ENCODE data around the gene ETS1. TPM values are rescaled to one million over a fixed set of nuclear protein-coding genes. Genes with fewer than 3 reads are reported as not detected.

ETS1 gene
- total and polyA plus RNA-seq, 10 donors: 58.1 to 455 (median 352) TPM

- 86 to 96% (median 91%) methylated on average over 11 of the region's 11 CpGs for WGBS, 5 donors
- Histone ChIP-seq H3K9me3 (no peaks in the 10 kb centered on the region), H3K4me3 (no peak overlapping the region), H3K4me1 (peaks cover 22 to 84% (median 46%) of the 10 kb centered on the region in 6 donors), H3K36me3 (no peaks in the 10 kb centered on the region), H3K27me3 (replicated peaks in 1 of 7) (no peaks in the 10 kb centered on the region), H3K27ac (no peak overlapping the region)
- DNase-seq: no peak
- TF ChIP-seq CTCF (IDR thresholded peaks at IDR 0.05 in 8 of 11, conservative IDR thresholded peaks at IDR 0.05 in 3 of 11): no peak
- TF ChIP-seq POLR2A (IDR thresholded peaks at IDR 0.05): no peak
- no peak for TF ChIP-seq POLR2AphosphoS5 (IDR thresholded peaks at IDR 0.05)
- intact Hi-C loops (cut with DNase I; ENCODE audit: low total_unique reads): no loop called here
These were observed 27.7 kb upstream of the ETS1 start for GRCh38 chr11:128615076-128615475.

GRCh38 chr11:128614026-128614425 is 26.7 kb upstream of the ETS1 start:
- intact Hi-C loops (cut with DNase I; ENCODE audit: low total_unique reads): no loop called here
- WGBS, 5 donors: 67 to 91% (median 83%) methylated on average over 6 of the region's 6 CpGs
- TF ChIP-seq POLR2AphosphoS5 (IDR thresholded peaks at IDR 0.05) (no peak), CTCF (IDR thresholded peaks at IDR 0.05 in 8 of 11, conservative IDR thresholded peaks at IDR 0.05 in 3 of 11) (no peak), POLR2A (IDR thresholded peaks at IDR 0.05) (no peak)
- DNase-seq: no peak
- H3K27ac ChIP-seq: peak overlapping the region in 3 of 8 donors; percentile 30 to 88 (median 80)
- H3K9me3 ChIP-seq: no peaks in the 10 kb centered on the region
- no peak overlapping the region for H3K4me3 ChIP-seq
- no peaks in the 10 kb centered on the region for H3K36me3 ChIP-seq
- H3K4me1 ChIP-seq: peaks cover 29 to 84% (median 49%) of the 10 kb centered on the region in 6 donors
- H3K27me3 ChIP-seq (replicated peaks in 1 of 7): no peaks in the 10 kb centered on the region

GRCh38 chr11:128613300-128613995 is 26.1 kb upstream of the ETS1 start:
- Histone ChIP-seq H3K27me3 (replicated peaks in 1 of 7) (no peaks in the 10 kb centered on the region), H3K4me1 (peaks cover 29 to 84% (median 55%) of the 10 kb centered on the region in 6 donors), H3K4me3 (no peak overlapping the region), H3K9me3 (no peaks in the 10 kb centered on the region), H3K27ac (peak overlapping the region in 5 of 8 donors; percentile 22 to 88 (median 34)), H3K36me3 (no peaks in the 10 kb centered on the region)
- TF ChIP-seq CTCF (IDR thresholded peaks at IDR 0.05 in 8 of 11, conservative IDR thresholded peaks at IDR 0.05 in 3 of 11) (no peak), POLR2A (IDR thresholded peaks at IDR 0.05) (no peak), POLR2AphosphoS5 (IDR thresholded peaks at IDR 0.05) (no peak)
- intact Hi-C loops (cut with DNase I; ENCODE audit: low total_unique reads): no loop called here
- 47 to 73% (median 55%) methylated on average over 7 to 8 of the region's 8 CpGs for WGBS, 5 donors
- peak; percentile 74 for DNase-seq

DNA sequence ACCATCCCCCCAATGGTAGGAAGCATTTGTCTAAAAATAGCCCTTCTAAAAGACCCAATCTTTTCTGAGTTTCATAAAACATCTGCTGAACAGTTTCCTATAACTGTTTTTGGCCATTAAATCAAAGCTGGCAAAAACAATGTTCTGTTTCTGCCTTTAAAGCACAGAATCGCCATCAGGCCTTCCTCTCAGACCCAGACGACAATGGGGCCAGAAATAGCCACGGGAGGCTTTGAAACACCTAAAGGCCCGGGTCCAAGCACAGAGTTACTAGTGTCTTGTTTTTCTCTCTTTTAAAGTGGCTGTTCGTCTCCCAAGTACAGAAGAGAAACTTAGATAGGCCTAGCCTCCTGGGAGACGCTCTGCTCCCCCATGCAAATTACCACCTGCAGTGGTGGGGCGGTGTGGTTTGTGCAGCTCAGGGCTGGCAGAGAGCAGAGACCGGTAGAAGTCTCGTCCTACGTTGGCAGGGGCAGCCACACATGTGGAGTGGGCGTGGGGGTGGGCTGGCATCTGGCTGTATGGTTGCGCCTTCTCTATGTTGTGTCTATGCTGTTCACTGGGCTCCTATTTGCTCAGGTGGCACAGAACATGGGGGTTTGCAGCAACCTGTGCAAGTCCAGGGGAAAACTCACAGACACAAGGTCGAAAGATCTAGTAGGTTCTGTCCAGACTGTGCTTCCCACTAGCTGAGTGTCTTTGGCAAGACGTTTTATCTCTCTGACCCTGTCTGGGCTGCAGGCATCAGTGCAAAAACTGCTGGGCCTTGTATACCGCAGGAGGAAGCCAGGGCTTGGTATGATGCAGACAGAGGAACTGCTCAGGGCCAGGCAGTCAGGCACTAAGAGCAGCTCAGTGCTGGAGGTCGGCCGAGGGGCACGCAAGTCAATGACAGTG is 23.6 kb upstream of the ETS1 start:
- peak overlapping the region; percentile 53 to 88 (median 82) for H3K27ac ChIP-seq
- H3K27me3 ChIP-seq (replicated peaks in 1 of 7): no peaks in the 10 kb centered on the region
- H3K9me3 ChIP-seq: no peaks in the 10 kb centered on the region
- no peaks in the 10 kb centered on the region for H3K36me3 ChIP-seq
- H3K4me3 ChIP-seq: peak overlapping the region in 1 of 8 donors; percentile 31
- peak; percentile 94 for DNase-seq
- WGBS, 5 donors: 14 to 18% (median 16%) methylated on average over 18 of the region's 18 CpGs
- TF ChIP-seq POLR2A (IDR thresholded peaks at IDR 0.05): peak in 1 of 3 donors; percentile 35
- TF ChIP-seq POLR2AphosphoS5 (IDR thresholded peaks at IDR 0.05): peak; percentile 79 to 89 (median 82)
- peak in 2 of 11 experiments; percentile 7 to 10 for TF ChIP-seq CTCF (IDR thresholded peaks at IDR 0.05 in 8 of 11, conservative IDR thresholded peaks at IDR 0.05 in 3 of 11)
- peaks cover 29 to 85% (median 58%) of the 10 kb centered on the region in 6 donors for H3K4me1 ChIP-seq
- intact Hi-C loops (cut with DNase I; ENCODE audit: low total_unique reads): no loop called here
